Measurements from ENCODE around the gene NOL6.

DNA sequence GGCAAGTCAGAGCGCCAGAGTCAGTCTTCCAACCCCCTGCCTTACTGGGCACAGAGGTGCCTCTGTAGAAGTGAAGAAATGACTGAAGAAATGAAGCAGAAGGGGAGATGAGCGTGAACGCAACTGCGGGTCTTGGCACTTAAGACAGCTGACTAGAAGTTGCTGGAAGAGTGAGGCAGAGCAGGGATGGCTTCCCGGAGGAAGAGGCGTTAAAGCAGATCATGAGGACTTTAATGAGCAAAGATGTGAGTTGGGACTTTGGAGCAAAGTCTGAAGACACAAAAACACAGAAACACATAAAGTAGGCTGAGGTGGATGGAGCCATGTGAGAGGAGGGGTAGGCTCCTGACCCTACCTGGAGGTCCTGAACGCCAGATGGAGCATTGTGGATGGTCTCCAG, 33.5 kb downstream of the NOL6 start:
- TF ChIP-seq, protein P1, sequence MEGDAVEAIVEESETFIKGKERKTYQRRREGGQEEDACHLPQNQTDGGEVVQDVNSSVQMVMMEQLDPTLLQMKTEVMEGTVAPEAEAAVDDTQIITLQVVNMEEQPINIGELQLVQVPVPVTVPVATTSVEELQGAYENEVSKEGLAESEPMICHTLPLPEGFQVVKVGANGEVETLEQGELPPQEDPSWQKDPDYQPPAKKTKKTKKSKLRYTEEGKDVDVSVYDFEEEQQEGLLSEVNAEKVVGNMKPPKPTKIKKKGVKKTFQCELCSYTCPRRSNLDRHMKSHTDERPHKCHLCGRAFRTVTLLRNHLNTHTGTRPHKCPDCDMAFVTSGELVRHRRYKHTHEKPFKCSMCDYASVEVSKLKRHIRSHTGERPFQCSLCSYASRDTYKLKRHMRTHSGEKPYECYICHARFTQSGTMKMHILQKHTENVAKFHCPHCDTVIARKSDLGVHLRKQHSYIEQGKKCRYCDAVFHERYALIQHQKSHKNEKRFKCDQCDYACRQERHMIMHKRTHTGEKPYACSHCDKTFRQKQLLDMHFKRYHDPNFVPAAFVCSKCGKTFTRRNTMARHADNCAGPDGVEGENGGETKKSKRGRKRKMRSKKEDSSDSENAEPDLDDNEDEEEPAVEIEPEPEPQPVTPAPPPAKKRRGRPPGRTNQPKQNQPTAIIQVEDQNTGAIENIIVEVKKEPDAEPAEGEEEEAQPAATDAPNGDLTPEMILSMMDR (IDR thresholded peaks at IDR 0.05; ENCODE audit: insufficient read depth, low read length, poor library complexity, severe bottlenecking) = no peak
- TF ChIP-seq EZH2phosphoT487 (conservative IDR thresholded peaks at IDR 0.05; ENCODE audit: low read length) = no peak

All from SU-DHL-6 (cell line).